HFF-Myc (cell line): Measurements from ENCODE around the gene SLBP.

ENCODE experiments used
- DNase-seq: peaks from one replicate; pipeline ENCODE4 v3.0.0-alpha.2; 2011; ENCODE audit warnings: low read depth; ENCODE audit errors: extremely low read depth
- H3K4me3 ChIP-seq: replicated peaks from 2 replicates; pipeline ENCODE4 v1.5.1; 2011; ENCODE audit warnings: low read depth, mild to moderate bottlenecking, control low read depth, low read length
- CTCF ChIP-seq: IDR thresholded peaks from 2 replicates; pipeline ENCODE4 v1.5.1; 2012; ENCODE audit warnings: mild to moderate bottlenecking, low read depth, low read length, control low read depth; ENCODE audit errors: missing control alignments

SLBP gene

GRCh38 chr4:1744552-1744951 is 32.4 kb upstream of the SLBP start:
- H3K4me3 ChIP-seq = no peak overlapping the region
- TF ChIP-seq CTCF = no peak
- no peak for DNase-seq

- TF ChIP-seq CTCF = no peak
- DNase-seq = no peak
- no peak overlapping the region for H3K4me3 ChIP-seq
Observed at GRCh38 chr4:1743975-1744374, 31.9 kb upstream of the SLBP start.

- H3K4me3 ChIP-seq = no peak overlapping the region
- no peak for TF ChIP-seq CTCF
- DNase-seq = no peak
Observed at GRCh38 chr4:1743551-1743950, 31.4 kb upstream of the SLBP start.

- H3K4me3 ChIP-seq = no peak overlapping the region
- no peak for DNase-seq
- TF ChIP-seq CTCF = no peak
Observed at GRCh38 chr4:1741208-1741607, 29.1 kb upstream of the SLBP start.

GRCh38 chr4:1740021-1740545 is 28.0 kb upstream of the SLBP start:
- H3K4me3 ChIP-seq = no peak overlapping the region
- DNase-seq = no peak
- no peak for TF ChIP-seq CTCF

GRCh38 chr4:1739358-1739757 is 27.2 kb upstream of the SLBP start:
- no peak overlapping the region for H3K4me3 ChIP-seq
- TF ChIP-seq CTCF = no peak
- no peak for DNase-seq

- no peak for TF ChIP-seq CTCF
- DNase-seq = no peak
- H3K4me3 ChIP-seq = no peak overlapping the region
Observed at GRCh38 chr4:1738410-1738809, 26.3 kb upstream of the SLBP start.
